H54 (cell line): ENCODE measurements around the gene PHOX2A.
"Not testable (repeated sequence)": the region's sequence is repeated elsewhere in the genome, so short reads cannot be mapped to it uniquely, and the experiment has no call there.

Experiments
- DNase-seq: peaks from one replicate; pipeline ENCODE4 v3.0.0; 2011; ENCODE audit warnings: low spot score, mixed read lengths; ENCODE audit not compliant: insufficient read length
- FAIRE-seq: peaks from 3 replicates; lab custom pipeline; 2011; peaks lifted over from hg19 to GRCh38; lab: Jason Lieb, UNC
- POLR2A ChIP-seq: IDR thresholded peaks from 2 replicates; pipeline ENCODE4 v1.6.1; 2011; ENCODE audit warnings: low read depth, mild to moderate bottlenecking, low read length

The PHOX2A gene

GRCh38 chr11:72209101-72209500, 34.9 kb downstream of the PHOX2A start:
- FAIRE-seq (no peak), DNase-seq (no peak)
- TF ChIP-seq POLR2A = no peak

GRCh38 chr11:72208281-72208680, 35.7 kb downstream of the PHOX2A start:
- no peak for TF ChIP-seq POLR2A
- FAIRE-seq (no peak), DNase-seq (no peak)

GRCh38 chr11:72206794-72207193, 37.2 kb downstream of the PHOX2A start:
- DNase-seq, FAIRE-seq: not testable (repeated sequence)

GRCh38 chr11:72204886-72205285, 39.1 kb downstream of the PHOX2A start:
- DNase-seq (no peak), FAIRE-seq (no peak)
- TF ChIP-seq POLR2A = no peak

GRCh38 chr11:72203163-72203562, 40.8 kb downstream of the PHOX2A start:
- FAIRE-seq (no peak), DNase-seq (no peak)
- TF ChIP-seq POLR2A = no peak

- DNase-seq (no peak), FAIRE-seq (no peak)
- no peak for TF ChIP-seq POLR2A
These were observed 41.4 kb downstream of the PHOX2A start for GRCh38 chr11:72202571-72202970.

GRCh38 chr11:72201445-72201844, 42.5 kb downstream of the PHOX2A start:
- DNase-seq, FAIRE-seq: not testable (repeated sequence)

- TF ChIP-seq POLR2A = no peak
- FAIRE-seq (no peak), DNase-seq (no peak)
These were observed 48.3 kb downstream of the PHOX2A start for GRCh38 chr11:72195518-72196270.

GRCh38 chr11:72191961-72192381, 52.0 kb downstream of the PHOX2A start, which contains the start of gene FOLR1:
Gene FOLR1, plus strand, starts transcription at chr11:72192140. Its CDS starts 34 bp downstream, at chr11:72192174.
- no peak for DNase-seq
- FAIRE-seq = no peak

GRCh38 chr11:72190631-72191071, 53.3 kb downstream of the PHOX2A start:
- DNase-seq (no peak), FAIRE-seq (no peak)
- TF ChIP-seq POLR2A = no peak

More at GRCh38 chr11:72191961-72192381, 52.0 kb downstream of the PHOX2A start, which contains the start of gene FOLR1:
- TF ChIP-seq POLR2A = no peak

- FAIRE-seq (no peak), DNase-seq (no peak)
These were observed 54.3 kb downstream of the PHOX2A start for GRCh38 chr11:72189455-72190250.

More at GRCh38 chr11:72189455-72190250, 54.3 kb downstream of the PHOX2A start:
- no peak for TF ChIP-seq POLR2A
